ENCODE measurements around the gene RNPEPL1. TPM values are rescaled to one million over a fixed set of nuclear protein-coding genes. Genes with fewer than 3 reads are reported as not detected.

RNPEPL1 gene
- total RNA-seq, 1 donor from 2014 or later, result 22.7 TPM

DNA sequence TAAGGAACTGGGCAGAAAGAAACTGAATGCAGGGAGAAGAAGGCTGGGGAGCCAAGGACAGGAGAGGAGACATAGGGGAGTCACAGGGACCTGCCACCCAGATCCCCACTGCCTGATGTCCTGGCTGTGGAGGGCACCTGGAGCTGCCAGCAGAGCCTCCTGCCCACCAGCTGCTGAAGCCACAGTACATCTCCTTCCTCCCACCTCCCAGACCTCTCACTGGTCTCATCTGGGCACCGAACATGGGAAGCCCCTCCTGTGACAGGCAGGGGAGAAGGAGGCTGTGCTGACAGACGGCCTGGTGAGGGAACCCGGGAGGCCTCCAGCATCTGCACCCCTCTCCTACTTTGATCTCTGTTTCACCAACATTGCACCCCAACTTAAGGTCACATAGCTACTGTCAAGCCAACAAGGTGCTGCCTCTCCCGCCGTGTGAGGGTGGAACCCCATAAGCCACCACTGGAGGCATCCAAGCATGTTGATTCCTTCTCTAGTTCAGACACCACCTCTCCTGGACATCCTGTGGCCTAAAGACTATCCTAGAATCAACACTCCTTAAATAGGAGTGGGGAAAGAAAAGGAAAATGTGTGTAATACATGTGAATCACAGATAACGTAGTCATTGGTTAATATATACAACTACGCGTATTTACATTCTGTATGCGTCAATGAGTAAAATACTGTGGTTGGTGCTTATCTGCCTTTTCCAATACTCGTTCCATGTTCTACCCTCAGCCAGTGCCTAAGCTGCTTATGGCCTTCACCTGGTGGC lies 3.5 kb upstream of the RNPEPL1 start:
- H3K27me3 Mint-ChIP-seq (ENCODE audit: low read depth, unreplicated experiment), result no peaks in the 10 kb centered on the region
- H3K79me2 ChIP-seq (ENCODE audit: insufficient read depth, low read length), result peaks cover 7% of the 10 kb centered on the region
- H3K36me3 ChIP-seq (ENCODE audit: insufficient read depth, low read length), result no peaks in the 10 kb centered on the region
- H3K4me2 ChIP-seq (ENCODE audit: low read length), result no peak overlapping the region
- no peak for FAIRE-seq
- H2AFZ ChIP-seq (ENCODE audit: low read depth, low read length), result no peak overlapping the region
- H3K36me3 Mint-ChIP-seq (ENCODE audit: low read depth, unreplicated experiment), result no peaks in the 10 kb centered on the region
- H4K20me1 ChIP-seq (ENCODE audit: insufficient read depth, low read length), result peaks cover 10% of the 10 kb centered on the region
- no peaks in the 10 kb centered on the region for H3K27me3 ChIP-seq (ENCODE audit: insufficient read depth, low read length)
- H3K4me1 Mint-ChIP-seq (ENCODE audit: low read depth, unreplicated experiment), result peaks cover 18% of the 10 kb centered on the region
- H3K4me3 ChIP-seq (ENCODE audit: insufficient read depth, low read depth, low read length), result no peak overlapping the region
- H3K9me3 ChIP-seq (ENCODE audit: insufficient read depth, low read depth, low read length), result no peaks in the 10 kb centered on the region
- no peak for TF ChIP-seq EZH2 (IDR thresholded peaks at IDR 0.05; ENCODE audit: insufficient read depth, low read length)
- TF ChIP-seq, protein P1, sequence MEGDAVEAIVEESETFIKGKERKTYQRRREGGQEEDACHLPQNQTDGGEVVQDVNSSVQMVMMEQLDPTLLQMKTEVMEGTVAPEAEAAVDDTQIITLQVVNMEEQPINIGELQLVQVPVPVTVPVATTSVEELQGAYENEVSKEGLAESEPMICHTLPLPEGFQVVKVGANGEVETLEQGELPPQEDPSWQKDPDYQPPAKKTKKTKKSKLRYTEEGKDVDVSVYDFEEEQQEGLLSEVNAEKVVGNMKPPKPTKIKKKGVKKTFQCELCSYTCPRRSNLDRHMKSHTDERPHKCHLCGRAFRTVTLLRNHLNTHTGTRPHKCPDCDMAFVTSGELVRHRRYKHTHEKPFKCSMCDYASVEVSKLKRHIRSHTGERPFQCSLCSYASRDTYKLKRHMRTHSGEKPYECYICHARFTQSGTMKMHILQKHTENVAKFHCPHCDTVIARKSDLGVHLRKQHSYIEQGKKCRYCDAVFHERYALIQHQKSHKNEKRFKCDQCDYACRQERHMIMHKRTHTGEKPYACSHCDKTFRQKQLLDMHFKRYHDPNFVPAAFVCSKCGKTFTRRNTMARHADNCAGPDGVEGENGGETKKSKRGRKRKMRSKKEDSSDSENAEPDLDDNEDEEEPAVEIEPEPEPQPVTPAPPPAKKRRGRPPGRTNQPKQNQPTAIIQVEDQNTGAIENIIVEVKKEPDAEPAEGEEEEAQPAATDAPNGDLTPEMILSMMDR (IDR thresholded peaks at IDR 0.05; ENCODE audit: insufficient read depth, low read depth, low read length), result peak; percentile 3
- peaks cover 36% of the 10 kb centered on the region for H3K4me1 ChIP-seq (ENCODE audit: insufficient read depth, low read length)
- peak overlapping the region; percentile 8 for H3K4me3 Mint-ChIP-seq (ENCODE audit: unreplicated experiment)
- H3K27ac ChIP-seq (ENCODE audit: low read depth, low read length), result no peak overlapping the region
- H3K9me3 Mint-ChIP-seq (ENCODE audit: unreplicated experiment), result no peaks in the 10 kb centered on the region
- peak overlapping the region; percentile 79 for H3K27ac Mint-ChIP-seq (ENCODE audit: unreplicated experiment)
- H3K9ac ChIP-seq (ENCODE audit: low read length), result no peak overlapping the region
- no peak for DNase-seq (ENCODE audit: low read depth)

DNA sequence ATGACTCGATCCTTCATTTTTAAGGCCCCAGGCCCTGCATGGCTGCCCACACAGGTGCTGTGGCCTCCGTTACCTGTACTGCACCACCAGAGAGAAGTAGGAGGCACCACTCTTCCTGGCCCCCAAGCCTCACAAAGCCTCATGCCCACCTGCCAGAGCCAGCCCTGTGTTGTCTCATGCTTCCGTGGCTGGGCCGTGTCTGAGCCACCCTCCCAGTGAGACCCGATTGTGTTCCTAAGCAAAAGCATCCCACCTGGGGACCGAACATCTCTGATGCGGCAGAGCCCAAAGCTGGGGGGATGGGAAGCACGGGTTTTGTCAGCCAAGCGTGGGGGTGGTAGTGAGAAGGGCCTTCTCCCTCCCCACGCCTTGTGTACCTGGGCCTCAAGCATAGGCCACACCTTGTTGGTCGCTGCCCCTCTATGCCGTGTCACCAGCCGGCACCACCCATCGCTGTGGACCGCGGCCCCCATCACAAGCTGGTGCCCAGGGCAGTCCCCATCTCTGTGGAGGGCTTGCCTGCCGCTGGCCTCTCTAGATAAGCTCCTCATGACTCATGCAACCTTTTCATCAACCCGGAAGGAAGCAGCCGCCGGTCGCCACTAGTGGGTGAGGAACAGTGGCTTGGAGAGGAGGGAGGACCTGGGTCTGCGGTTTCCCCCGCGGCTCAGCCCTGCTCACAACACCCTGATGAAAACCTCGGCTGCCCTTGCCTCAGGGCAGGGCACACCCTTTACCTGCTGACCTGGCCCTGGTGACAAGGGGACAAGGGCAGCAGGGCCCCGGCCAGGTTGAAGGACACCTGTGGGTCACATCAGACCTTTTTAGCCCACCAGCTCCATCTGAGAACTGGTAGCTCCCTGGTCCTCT lies 2.7 kb upstream of the RNPEPL1 start:
- Histone ChIP-seq H3K9ac (ENCODE audit: low read length) (peak overlapping the region; percentile 39), H3K27ac (ENCODE audit: low read depth, low read length) (no peak overlapping the region), H3K4me1 (ENCODE audit: insufficient read depth, low read length) (peaks cover 32% of the 10 kb centered on the region), H2AFZ (ENCODE audit: low read depth, low read length) (peak overlapping the region; percentile 62), H3K4me3 (ENCODE audit: insufficient read depth, low read depth, low read length) (no peak overlapping the region), H4K20me1 (ENCODE audit: insufficient read depth, low read length) (peaks cover 16% of the 10 kb centered on the region), H3K27me3 (ENCODE audit: insufficient read depth, low read length) (no peaks in the 10 kb centered on the region), H3K9me3 (ENCODE audit: insufficient read depth, low read depth, low read length) (no peaks in the 10 kb centered on the region), H3K36me3 (ENCODE audit: insufficient read depth, low read length) (no peaks in the 10 kb centered on the region), H3K79me2 (ENCODE audit: insufficient read depth, low read length) (peaks cover 7% of the 10 kb centered on the region), H3K4me2 (ENCODE audit: low read length) (peak overlapping the region; percentile 70)
- H3K27me3 Mint-ChIP-seq (ENCODE audit: low read depth, unreplicated experiment), result no peaks in the 10 kb centered on the region
- TF ChIP-seq, protein P1 (IDR thresholded peaks at IDR 0.05; ENCODE audit: insufficient read depth, low read depth, low read length), result no peak
- TF ChIP-seq EZH2 (IDR thresholded peaks at IDR 0.05; ENCODE audit: insufficient read depth, low read length), result no peak
- H3K4me1 Mint-ChIP-seq (ENCODE audit: low read depth, unreplicated experiment), result peaks cover 18% of the 10 kb centered on the region
- DNase-seq (ENCODE audit: low read depth) (peak; percentile 54), FAIRE-seq (no peak)
- no peaks in the 10 kb centered on the region for H3K36me3 Mint-ChIP-seq (ENCODE audit: low read depth, unreplicated experiment)
- H3K27ac Mint-ChIP-seq (ENCODE audit: unreplicated experiment), result peak overlapping the region; percentile 79
- H3K9me3 Mint-ChIP-seq (ENCODE audit: unreplicated experiment), result no peaks in the 10 kb centered on the region
- peak overlapping the region; percentile 8 for H3K4me3 Mint-ChIP-seq (ENCODE audit: unreplicated experiment)
